NCI-H226 (cell line): ENCODE results near the gene KCNT2.

ENCODE experiments used
- DNase-seq: peaks from one replicate; pipeline ENCODE4 v3.0.0-alpha.2; 2015

Gene KCNT2

GRCh38 chr1:196387766-196388165, 220.5 kb downstream of the KCNT2 start:
- DNase-seq = peak; percentile 17

- no peak for DNase-seq
Measured at GRCh38 chr1:196385109-196385508, 223.1 kb downstream of the KCNT2 start.

GRCh38 chr1:196382383-196382782, 225.9 kb downstream of the KCNT2 start:
- DNase-seq = no peak

GRCh38 chr1:196381544-196381943, 226.7 kb downstream of the KCNT2 start:
- no peak for DNase-seq

- no peak for DNase-seq
Measured at GRCh38 chr1:196380316-196380715, 227.9 kb downstream of the KCNT2 start.

- no peak for DNase-seq
Measured at GRCh38 chr1:196377811-196378210, 230.4 kb downstream of the KCNT2 start.

GRCh38 chr1:196376630-196377328, 231.5 kb downstream of the KCNT2 start:
- DNase-seq = no peak

GRCh38 chr1:196373798-196374197, 234.4 kb downstream of the KCNT2 start:
- no peak for DNase-seq

- DNase-seq = no peak
Measured at GRCh38 chr1:196372896-196373536, 235.2 kb downstream of the KCNT2 start.

- no peak for DNase-seq
Measured at GRCh38 chr1:196367838-196368237, 240.4 kb downstream of the KCNT2 start.

- DNase-seq = no peak
Measured at GRCh38 chr1:196366817-196367495, 241.3 kb downstream of the KCNT2 start.

- DNase-seq = peak; percentile 24
Measured at GRCh38 chr1:196361112-196361714, 247.0 kb downstream of the KCNT2 start.

GRCh38 chr1:196357913-196358312, 250.3 kb downstream of the KCNT2 start:
- no peak for DNase-seq

- no peak for DNase-seq
Measured at GRCh38 chr1:196355206-196355786, 252.9 kb downstream of the KCNT2 start.

- no peak for DNase-seq
Measured at GRCh38 chr1:196344453-196344852, 263.8 kb downstream of the KCNT2 start.

- DNase-seq = no peak
Measured at GRCh38 chr1:196324345-196324744, 283.9 kb downstream of the KCNT2 start.

- no peak for DNase-seq
Measured at GRCh38 chr1:196323869-196324268, 284.4 kb downstream of the KCNT2 start.

GRCh38 chr1:196319301-196319700, 288.9 kb downstream of the KCNT2 start:
- no peak for DNase-seq

- DNase-seq = peak; percentile 16
Measured at GRCh38 chr1:196317535-196318522, 290.4 kb downstream of the KCNT2 start.

- no peak for DNase-seq
Measured at GRCh38 chr1:196312739-196313138, 295.5 kb downstream of the KCNT2 start.

GRCh38 chr1:196309386-196309785, 298.9 kb downstream of the KCNT2 start:
- peak; percentile 16 for DNase-seq

GRCh38 chr1:196308176-196308575, 300.1 kb downstream of the KCNT2 start:
- DNase-seq = no peak
